ENCODE results near the gene TTLL9.
A peak's percentile ranks its signal among the peaks of the same experiment; 100 is the strongest.

GRCh38 chr20:31861385-31862156 lies 8.9 kb upstream of the TTLL9 start:
- peak; percentile 37 for TF ChIP-seq CTCF (IDR thresholded peaks at IDR 0.05; ENCODE audit: poor library complexity, severe bottlenecking)
- TF ChIP-seq MXI1 (conservative IDR thresholded peaks at IDR 0.05; ENCODE audit: poor library complexity, severe bottlenecking): peak; percentile 69
- TF ChIP-seq EP300 (conservative IDR thresholded peaks at IDR 0.05; ENCODE audit: poor library complexity, severe bottlenecking): peak; percentile 35
- peak; percentile 39 for TF ChIP-seq SMC3 (conservative IDR thresholded peaks at IDR 0.05; ENCODE audit: poor library complexity)
- no peak for TF ChIP-seq REST (IDR thresholded peaks at IDR 0.05; ENCODE audit: borderline replicate concordance)
- peak; percentile 30 for TF ChIP-seq RAD21 (conservative IDR thresholded peaks at IDR 0.05)

Data from neural cell (in vitro differentiated cells).